ENCODE data around the gene NELL2. TPM values are rescaled to one million over a fixed set of nuclear protein-coding genes. Genes with fewer than 3 reads are reported as not detected.

The NELL2 gene
- total RNA-seq, 4 donors from 2014 or later: 1.1 to 22.9 (median 15.6) TPM

DNA sequence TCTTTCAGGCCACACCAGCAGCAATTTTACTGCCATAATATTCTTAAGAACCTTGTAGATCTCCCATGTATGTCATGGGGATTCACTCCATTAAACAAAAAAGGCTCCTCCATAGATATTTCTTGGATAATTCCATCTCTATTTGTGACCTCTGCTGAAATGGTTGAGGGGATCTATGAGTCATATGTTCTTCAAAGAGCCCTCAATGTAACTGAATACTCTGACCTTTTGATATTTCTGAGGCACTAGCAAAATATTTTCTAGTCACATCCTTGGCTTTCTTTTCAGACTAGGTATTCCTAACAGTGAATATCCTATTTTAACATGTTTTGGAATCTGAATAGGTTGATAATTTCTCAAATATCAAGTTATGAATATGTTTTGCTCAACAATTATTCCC, 6.6 kb downstream of the NELL2 start:
- DNase-seq (ENCODE audit: low spot score): no peak
- TF ChIP-seq, protein P1, sequence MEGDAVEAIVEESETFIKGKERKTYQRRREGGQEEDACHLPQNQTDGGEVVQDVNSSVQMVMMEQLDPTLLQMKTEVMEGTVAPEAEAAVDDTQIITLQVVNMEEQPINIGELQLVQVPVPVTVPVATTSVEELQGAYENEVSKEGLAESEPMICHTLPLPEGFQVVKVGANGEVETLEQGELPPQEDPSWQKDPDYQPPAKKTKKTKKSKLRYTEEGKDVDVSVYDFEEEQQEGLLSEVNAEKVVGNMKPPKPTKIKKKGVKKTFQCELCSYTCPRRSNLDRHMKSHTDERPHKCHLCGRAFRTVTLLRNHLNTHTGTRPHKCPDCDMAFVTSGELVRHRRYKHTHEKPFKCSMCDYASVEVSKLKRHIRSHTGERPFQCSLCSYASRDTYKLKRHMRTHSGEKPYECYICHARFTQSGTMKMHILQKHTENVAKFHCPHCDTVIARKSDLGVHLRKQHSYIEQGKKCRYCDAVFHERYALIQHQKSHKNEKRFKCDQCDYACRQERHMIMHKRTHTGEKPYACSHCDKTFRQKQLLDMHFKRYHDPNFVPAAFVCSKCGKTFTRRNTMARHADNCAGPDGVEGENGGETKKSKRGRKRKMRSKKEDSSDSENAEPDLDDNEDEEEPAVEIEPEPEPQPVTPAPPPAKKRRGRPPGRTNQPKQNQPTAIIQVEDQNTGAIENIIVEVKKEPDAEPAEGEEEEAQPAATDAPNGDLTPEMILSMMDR (IDR thresholded peaks at IDR 0.05): no peak
- no peak for ATAC-seq (ENCODE audit: low FRiP score)

DNA sequence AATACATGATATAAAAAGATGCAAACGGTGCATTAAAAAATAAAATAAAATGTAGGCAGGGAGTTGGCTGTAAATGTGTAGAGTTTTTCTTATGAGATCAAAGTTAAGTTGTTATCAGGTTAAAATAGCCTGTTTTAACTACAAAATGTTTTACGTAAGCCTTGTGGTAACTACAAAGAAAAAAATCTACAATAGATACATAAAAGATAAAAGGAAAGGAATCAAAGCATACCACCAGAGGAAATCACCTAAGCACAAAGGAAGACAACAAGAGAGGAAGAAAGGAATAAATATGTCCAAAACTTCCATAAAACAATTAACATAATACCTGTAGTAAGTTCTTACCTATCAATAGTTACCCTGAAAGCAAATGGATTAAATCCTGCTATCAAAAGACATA, 12.2 kb downstream of the NELL2 start:
- DNase-seq (ENCODE audit: low spot score): no peak
- ATAC-seq (ENCODE audit: low FRiP score): no peak
- TF ChIP-seq, protein P1 (IDR thresholded peaks at IDR 0.05): no peak

DNA sequence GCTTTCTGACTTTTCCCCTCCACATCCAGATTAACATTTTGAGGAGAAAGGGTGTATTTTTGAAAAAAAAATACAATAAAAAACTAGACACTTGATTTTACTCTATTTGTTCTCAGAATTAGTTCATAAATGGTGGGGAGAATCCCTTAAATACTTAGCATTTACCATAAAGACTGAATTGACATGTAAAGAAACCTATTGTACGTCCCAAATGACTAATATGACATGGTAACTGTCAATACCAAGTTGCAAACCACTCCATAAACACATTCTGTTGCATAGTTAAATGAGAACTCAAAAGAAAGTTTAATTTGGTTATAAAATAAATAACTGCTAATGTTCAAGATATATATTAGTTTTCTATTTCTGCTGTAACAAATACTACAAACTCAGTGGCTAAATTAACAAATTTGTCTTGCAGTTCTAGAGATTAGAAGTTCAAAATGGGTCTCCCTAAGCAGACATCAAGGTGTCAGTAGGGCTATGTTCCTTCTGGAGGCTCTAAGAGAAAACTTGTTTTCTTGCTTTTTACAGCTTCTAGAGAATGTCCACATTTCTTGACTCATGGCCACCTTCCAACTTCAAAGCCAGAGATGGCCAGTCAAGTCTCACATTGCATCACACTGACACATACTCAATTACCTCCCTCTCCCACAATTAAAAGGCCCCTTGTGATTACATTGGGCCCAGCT, 16.0 kb downstream of the NELL2 start:
- DNase-seq (ENCODE audit: low spot score) (no peak), ATAC-seq (ENCODE audit: low FRiP score) (no peak)
- TF ChIP-seq, protein P1 (IDR thresholded peaks at IDR 0.05): no peak

DNA sequence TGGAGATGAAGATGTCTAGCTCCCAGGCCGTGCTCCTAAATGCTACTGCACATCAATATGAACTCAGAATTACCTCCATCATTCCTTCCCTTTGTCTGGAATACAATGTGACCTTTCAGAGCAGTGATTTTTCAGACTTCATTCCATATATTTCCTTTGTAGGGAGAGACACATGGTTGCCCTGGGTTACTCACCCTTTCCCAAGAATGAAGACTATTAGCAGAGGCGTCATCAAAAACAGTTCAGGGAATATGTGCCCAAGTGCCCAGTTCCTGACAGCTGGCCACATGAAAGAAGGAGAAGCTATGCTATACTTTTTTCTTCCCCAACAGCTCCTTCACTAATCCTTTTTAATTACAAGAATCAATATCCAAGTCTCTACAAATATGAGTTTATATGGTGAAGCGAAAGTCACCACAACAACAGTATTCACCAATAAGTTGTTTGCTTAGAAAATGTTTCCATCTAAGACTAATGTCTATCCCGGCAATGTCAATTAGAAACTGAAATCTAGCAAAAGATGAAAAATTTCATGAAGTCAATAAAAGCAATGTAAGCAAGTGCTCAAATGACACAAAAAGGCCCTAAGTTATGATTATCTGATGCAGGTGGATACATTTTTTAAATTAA, 17.8 kb downstream of the NELL2 start:
- no peak for DNase-seq (ENCODE audit: low spot score)
- TF ChIP-seq, protein P1 (IDR thresholded peaks at IDR 0.05): no peak
- ATAC-seq (ENCODE audit: low FRiP score): no peak

DNA sequence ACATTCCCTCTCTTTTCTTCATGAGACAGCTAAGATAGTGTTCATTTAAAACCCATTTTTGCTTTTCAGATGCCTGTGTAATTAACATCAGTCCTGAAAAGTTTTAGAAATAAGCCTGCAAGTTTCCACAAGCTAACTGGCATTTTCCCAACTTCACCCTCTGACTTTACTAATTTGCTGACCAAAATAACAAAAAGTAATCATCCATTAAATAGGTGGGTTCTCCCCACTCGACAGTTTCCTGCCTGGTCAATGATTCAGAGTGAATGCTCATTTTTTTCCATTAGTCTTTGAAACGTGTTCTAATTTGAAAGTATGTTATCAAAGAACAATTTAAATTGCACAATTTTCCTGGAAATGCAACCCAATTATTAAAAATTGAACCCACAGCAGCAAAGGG, 23.6 kb downstream of the NELL2 start:
- DNase-seq (ENCODE audit: low spot score) (no peak), ATAC-seq (ENCODE audit: low FRiP score) (peak; percentile 60)
- TF ChIP-seq, protein P1 (IDR thresholded peaks at IDR 0.05): no peak

DNA sequence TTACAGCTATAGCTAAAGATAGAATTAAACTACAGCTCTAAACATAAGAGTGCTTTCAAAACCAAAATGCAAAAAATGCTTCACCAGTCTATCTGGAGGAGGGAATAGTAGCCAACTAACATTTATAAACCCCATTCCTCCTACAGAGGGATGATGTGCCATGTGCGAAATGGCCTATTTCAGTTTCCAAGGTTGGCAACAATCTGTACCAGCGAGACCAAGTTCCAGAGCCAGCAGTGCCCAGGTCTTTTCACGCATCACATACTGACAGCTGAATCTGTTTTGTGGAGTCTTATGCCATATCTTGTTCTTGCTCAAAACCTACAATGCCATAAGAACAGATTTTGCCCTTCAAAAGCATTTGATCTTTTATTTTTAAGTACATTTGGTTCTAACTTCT, 24.5 kb downstream of the NELL2 start:
- ATAC-seq (ENCODE audit: low FRiP score) (no peak), DNase-seq (ENCODE audit: low spot score) (no peak)
- TF ChIP-seq, protein P1 (IDR thresholded peaks at IDR 0.05): no peak

DNA sequence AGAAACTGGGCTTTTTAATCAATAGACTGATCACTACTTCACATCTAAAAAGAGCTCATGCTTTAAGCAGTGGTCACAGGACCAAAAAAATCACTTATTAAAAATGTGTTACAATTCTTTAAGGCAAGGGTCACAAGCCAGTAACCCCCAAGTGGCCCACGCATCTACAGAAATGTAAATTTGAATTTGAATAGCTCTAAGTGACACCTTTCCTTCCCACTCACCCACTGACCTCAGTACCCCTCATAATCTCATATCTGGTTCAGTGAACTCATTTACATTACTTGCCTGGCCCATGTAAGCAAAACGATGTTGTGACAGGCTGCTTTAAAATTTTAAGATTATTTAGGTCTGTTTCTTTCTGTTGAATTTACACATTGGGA, 27.4 kb downstream of the NELL2 start:
- no peak for DNase-seq (ENCODE audit: low spot score)
- ATAC-seq (ENCODE audit: low FRiP score): no peak
- TF ChIP-seq, protein P1 (IDR thresholded peaks at IDR 0.05): no peak

Data from omental fat pad (tissue), 4 donors.